ENCODE results near the gene EYA4.

EYA4 gene

DNA sequence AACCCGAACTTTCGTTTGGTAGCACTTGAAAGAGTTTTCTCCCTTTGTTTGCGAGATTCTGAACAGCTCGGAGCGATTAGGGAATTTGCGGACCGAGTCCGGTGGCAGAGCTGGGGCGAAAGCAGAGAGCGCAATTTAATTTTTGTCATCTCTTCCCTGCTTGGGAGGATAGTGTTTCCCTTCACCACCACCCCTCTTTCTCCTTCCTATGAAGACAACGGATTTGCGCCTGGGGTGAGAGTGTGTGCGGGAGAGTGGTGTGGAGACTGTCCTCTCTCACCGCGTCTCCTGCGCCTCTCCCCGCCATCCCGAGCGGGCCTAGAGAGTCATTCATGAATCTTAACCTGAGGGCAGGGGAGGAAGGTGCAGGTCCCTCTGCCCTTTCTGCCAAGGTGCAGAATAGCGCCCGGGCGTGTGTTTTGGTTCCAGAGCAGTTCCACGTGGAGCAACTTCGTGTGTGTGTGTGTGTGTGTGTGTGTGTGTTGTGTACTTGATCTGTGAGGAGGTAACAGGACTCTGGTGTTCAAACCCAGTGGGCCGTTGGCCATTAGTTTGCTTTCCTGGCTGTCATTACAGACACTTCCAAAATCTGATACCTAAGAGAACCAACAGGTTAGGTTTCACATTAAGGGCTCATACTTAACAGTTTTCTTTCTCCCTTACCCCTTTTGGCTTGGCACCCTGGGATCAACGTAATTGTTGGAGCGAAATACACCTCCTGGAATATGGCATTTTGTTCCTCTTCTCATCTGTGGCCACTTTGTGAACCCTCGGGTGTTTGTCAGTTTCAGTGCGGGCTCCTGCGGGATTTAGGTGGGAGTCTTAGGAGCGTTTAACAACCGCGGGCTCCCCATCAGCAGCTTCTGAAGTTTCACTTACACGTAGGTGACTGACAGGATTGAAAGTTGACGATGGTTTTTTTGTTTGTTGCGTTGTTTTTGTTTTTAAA is 1.8 kb downstream of the EYA4 start:
- no peak for DNase-seq

DNA sequence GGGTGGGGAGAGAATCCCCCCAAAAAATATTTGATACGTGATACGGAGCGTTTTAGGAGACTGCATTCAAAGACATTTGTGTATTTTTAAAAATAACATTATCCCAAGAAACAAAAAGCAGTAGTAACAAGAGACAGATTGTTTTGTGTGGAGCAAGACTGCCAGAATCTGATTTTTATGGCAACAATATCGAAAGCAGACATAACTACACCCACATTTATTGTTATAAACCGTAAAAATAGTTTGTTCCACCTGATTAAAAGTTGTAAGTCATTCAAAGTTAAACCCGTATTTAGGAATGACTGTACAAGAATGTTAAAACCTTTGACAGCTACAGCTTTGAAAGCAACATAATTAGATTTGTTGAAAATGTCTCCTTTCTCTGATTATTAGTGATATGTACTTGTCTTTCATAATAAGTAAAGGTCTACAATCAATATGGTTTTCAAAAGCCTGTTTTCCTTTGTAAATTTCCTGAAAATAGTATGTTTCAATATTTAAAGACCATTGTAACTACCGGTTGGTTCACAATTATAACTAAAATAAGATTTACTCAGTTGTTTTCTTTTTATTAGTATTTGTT is 2.7 kb downstream of the EYA4 start:
- no peak for DNase-seq

DNA sequence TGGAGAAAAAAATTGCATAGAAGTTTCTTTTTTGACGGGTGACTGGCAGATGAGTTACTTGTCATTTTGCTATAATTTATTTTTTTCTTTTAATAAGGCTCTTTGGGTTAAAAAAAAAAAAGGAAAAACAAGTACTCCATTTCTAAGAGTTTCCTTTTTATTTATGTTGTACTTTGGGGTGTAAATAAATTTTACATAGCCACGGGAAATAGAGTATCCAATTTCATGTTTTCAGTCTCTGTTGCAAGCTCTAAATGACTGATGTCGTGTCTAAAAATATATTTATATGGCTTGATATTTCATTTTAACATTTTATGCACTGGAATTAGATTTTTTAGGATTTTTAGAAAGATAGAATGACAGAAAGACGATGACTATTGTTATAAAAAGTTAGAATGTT is 3.4 kb downstream of the EYA4 start:
- DNase-seq, result no peak

DNA sequence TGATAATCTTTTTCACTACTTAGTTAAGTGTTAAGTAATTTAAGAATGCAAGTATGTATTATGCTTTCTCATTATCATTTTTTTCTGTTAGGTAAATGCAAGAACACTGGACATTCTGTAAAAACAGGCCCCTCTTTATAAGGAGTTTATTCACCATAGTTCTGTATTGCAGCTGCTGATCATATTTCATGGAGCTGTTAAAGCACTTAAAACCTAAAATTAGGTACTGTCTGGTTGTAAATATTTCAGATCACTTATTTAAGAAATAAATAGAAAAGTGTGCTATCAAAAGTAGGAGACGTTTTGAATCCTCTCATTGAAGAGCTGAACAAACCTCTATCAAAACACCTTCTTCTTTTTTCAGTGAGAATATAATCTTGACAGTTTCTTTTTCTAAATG is 3.9 kb downstream of the EYA4 start:
- DNase-seq, result no peak

DNA sequence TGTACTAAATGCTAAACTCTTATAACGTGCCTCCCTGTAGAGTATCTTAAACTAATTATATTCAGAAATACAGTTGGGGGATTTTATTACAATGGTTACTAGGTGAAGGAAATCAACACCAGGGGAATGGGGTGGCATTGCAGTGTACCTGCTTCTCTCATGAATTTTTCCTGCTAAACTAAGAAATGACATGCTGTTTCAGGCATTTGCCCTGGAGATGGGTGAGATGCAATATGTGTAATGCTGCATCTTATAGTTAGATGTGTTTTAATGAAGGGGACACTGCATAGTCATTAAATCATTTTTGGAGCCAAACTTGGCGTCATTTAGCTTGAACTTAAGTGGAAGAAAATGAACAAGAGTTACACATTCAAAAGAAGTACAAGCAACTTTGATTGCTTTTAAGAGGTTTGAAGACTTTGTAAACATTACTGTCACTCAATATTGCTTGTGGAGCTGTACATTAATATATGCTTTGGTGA is 4.3 kb downstream of the EYA4 start:
- DNase-seq, result no peak

DNA sequence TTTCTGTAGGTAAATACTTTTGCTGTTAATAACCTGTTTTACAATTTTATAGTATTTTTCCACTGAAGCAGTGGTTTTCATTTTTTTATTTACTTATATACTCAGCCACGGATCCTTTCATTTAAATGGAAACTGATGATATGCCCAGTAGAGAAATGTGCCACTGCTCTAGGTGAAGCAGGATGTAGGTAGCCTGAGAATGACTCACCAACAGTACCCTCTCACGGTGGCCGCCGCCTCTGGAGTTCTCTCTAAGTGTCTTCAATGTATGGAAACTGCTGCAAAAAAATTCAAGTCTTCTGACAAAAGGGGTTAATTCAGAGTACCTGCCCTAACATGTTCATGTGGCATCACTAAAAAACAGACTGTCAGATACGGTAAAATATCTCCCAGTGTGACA is 6.4 kb downstream of the EYA4 start:
- DNase-seq, result no peak

DNA sequence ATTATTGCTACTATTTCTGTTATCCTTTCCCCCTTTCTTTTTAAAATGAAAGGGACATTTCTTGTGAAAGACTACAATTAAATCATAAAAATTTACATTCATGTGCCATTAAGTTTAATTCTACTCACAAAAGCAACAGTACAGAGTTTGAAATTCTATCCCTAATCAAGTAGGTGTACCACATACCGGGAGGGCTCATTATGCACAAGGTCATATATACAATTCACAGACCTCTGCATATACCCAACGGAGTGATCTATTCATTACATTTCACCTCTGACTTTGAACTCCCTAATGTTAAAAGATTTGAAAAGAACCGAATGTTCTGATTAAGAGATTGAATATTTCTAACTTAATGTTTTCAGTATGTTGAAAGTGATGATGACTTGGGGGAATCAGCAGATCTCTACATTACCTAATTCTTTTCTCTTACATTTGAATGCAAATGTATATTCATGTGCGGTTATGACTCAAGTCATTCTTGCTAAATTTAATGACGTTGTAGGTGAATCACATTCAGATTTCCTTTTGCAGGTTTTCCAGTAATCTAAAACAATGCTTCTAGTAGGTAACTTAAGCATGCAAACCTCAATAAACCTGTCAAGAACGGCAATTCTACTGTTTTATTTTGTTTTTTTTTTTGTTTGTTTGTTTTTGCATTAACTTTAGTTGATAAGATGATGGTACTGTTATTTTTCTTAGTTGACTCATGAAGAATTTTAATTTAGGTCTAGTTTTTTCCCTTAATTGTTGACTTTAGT is 7.3 kb downstream of the EYA4 start:
- no peak for DNase-seq

DNA sequence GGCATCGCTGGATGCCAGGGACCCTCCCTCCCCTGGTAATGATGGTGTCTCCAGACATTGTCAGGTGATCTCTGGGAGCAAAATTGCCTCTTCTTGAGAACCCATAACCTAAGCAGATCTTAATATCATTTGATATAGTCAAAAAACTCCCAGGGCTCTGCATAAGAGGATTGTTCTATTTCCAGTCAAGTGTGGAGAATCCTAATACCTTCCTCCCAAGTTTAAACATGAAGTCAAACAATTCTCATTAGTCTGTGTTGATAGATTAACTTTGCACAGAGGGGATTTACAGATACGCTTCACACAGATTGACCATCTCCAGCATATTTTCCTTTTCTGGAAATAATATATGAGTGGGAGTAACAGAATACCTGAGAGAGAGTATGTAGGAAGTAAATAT is 10.5 kb downstream of the EYA4 start:
- no peak for DNase-seq

DNA sequence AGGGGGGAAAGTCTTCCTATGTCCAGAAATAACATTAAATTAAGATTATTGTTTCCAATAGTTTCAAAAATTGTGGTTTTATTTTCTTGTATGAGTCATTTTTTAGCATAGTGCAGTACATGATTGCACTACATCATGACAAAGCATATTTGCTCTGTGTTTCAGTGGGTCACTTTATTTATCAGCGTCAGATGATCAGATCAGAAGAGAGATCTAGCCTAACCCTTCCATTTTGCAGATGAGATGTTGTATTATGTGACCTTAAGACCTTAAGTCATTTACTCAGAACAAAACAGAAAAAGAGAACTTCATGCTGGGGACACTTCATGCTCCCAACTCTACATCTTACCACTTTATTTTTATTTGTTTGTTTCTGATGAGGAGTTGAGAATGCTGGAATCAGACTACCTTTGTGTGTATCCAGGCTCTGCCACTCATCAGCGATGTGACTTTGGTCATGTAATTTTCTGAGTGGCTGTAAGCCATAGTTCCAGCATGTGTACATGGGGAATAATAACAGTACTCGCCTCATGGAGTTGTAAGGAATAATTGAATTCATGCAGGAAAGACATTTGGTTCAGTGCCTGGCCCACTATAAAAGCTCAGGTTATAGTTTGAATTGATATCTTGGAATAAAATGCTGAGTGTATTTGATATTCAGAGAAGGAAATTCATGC is 13.5 kb downstream of the EYA4 start:
- no peak for DNase-seq

DNA sequence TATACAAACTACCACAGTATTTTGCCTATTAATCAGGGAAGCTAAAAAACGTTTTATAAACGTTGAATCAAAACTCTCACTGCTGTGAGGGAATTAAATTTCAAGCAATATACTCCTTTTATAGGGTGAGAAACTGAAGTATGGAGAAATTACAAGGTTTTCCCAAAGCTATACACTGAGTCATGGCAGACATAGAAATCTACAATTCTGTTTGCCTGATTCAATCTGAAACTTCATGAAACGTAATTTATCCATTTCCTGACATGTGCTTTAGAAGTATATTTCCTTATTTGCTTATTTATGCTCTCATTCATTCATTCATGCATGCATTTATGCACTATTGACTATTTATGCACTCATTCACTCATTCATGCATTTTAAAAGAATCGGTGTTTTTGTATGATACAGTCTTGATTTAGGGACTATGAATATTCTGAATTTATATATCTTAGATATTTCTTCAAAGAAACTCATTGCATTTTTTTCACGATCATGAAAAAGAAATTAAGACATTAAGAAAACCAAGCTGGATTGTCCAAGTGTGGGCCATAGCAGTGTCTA is 16.5 kb downstream of the EYA4 start:
- no peak for DNase-seq

DNA sequence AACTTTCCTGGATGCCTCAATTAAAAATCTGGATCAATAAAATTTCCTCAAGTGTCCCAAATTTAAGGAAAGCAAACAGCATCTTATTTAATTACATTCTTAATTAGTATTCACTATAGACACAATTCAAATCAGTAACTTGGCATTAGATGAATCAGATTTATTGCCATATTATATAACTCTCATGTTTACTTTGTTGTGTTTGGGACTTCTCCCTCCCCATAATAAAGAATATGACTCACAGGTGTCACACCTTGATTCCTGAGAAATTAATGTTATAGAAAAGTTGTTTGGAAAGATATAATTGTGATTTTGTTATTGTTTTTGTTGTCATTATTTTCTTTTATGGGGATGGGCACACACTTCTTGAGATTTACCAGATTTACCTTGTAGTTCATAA is 18.4 kb downstream of the EYA4 start:
- no peak for DNase-seq

DNA sequence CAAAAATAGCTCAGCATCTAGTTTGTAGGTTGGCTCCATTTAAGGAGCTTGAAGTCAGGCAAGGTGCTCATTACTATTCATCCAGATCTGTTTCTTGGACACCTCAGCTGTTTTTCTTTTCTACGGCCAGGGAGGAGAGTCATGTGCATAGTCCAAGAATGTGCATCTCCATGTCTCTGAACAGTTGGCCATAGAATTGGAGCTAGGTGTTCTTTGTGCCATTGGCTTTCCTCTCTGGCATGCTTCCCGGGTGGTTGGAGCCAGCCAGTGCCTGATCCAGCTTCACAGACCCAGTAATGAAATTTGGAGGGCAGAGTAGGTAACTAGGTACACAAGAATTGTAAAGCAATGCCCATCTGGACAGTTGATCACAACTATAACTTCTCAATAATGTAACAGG is 21.6 kb downstream of the EYA4 start:
- DNase-seq, result no peak

DNA sequence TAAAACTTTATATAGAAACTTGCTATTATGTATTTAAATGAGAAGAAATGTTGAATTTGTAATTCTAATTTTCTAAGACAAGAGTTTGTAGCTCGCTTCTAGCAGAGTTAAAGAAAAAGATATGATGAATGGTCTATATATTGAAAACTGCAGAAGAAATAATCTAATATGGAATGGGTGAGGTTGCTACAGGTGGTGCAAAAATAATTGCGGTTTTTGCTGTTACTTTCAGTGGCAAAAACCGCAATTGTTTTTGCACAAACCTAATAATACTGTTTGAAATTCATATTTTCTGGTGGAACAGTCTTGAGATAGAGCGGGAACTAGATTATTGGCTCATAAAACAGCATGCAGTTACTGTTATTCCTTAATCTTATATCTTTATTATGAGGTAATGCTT is 23.9 kb downstream of the EYA4 start:
- no peak for DNase-seq

DNA sequence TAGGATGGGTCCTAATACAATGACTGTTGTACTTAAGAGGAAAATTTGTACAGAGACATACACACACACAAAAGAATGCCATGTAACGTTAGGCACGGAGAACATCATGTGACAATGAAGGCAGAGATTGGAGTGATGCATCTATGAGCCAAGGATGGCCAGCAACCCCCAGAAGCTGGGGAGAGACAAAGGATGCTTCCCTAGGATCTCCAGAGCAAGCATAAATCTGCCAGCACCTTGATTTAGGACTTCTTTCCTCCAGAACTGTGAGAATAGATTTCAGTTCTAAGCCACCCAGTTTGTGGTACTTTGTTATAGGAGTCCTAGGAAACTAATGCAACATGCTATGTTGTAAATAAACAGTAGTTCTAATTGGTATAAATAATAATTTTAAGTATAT is 25.0 kb downstream of the EYA4 start:
- no peak for DNase-seq

DNA sequence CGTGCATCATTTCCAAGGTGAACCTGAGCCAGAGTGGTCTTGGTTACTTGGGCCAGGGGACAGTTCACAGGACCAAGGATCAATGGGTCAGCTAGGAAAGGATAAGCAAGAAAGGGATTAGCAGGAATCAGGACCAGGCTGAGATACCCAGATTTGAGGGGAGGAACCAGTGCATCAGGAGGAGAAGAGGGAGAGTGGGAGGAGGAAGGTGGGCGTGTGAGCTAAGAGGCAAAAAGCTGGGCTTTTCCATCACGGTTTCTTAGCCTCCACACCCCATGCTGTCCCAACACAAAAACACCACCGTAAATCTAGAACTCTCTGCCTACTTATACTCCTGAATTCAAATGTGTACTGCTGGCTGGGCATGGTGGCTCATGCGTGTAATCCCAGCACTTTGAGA is 27.5 kb downstream of the EYA4 start:
- DNase-seq, result no peak

DNA sequence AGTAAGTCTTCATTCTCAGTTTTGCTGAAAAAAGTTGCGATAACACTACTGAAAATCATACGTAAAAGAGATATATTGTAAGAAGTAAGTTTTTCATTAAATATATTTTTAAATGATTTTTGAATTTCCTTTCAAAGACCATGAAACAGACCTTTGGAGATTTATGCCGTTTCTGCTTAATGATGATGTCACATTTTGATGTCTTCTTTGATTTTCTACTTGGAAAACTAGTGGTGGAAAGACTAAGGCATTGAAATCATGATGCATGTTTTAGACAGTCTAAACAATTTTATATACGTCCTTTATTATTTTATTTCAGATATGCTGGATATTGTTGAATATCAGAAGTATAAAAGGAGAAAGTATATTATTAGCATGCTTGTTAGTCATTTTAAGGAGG is 33.7 kb downstream of the EYA4 start:
- DNase-seq, result no peak

DNA sequence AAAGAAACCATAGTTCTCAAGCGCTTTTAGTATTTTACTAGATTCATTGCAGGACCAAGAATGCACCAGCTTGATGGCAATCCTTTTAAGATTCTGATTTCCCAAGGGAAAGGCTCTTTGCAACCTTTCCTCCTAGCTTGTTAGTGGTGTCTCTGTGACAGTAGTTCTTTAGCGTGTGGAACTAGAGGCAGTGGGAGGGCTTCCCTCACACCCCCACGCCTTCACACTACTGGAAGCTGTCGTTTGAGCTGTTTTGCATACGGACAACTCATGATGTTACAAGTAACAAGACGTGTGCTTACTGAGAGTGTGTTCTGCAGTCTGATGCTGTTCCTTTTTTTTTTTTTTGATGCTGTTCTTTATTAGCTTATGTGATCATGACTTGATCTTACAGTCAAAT is 34.1 kb downstream of the EYA4 start:
- no peak for DNase-seq

DNA sequence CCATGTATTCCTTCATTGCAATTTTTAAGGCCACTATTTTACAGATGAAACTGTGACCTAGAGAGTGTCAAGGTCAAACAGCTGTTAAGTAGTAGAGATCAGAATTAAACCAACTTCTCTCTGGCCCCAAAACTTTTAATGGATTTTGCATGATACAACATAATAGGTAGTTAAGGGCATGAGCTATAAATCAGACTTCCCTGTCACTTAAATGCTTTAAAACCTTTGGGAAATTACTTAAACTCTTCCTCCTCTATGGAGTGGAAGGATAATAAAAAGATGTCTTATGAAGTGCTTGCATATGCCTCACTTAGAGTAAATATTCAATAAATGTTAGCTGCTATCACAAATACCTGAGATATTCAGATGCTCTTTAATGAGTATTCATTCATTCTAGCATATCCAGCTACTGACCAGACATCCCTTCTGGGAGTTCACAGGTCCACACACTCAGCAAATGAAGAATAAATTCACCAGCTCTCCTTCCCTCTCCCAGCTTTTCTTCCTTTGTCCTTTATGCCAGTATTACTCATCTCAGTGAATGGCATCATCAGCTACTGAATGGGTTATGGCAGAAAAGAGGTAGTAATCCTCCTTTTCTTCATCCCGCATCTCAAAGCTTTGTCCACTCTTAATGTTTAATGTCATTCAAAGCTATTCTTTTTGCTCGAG is 36.2 kb downstream of the EYA4 start:
- DNase-seq, result no peak

DNA sequence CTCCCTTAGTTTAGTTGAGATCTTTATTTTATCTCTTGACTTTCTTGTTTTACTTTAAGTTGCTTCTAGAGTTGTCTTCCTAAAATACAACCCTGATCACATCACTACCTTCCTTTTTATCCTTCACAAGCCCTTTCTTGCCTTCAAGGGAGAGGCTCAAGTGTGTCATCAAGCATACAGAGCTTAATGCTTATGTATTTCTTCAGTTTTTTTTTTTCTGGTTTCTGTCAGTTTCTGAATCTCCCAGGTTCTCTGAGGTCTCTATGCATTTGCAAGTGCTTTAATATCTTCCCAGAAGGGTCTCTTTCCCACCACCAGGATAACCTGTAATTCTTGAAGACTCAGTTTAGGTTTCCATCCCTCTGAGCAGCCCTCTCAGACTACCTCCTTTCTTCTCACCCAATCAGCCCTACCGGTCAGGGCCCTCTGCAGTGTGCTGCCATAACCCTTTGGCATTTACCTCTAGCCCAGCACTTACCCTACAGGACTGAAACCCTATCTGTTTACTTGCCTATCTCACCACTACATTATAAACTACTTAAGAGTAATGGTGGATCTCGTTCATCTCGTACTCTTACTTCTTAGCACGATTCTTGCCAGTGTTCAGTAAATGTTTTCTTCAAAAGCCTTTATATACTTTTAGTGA is 36.9 kb downstream of the EYA4 start:
- no peak for DNase-seq

DNA sequence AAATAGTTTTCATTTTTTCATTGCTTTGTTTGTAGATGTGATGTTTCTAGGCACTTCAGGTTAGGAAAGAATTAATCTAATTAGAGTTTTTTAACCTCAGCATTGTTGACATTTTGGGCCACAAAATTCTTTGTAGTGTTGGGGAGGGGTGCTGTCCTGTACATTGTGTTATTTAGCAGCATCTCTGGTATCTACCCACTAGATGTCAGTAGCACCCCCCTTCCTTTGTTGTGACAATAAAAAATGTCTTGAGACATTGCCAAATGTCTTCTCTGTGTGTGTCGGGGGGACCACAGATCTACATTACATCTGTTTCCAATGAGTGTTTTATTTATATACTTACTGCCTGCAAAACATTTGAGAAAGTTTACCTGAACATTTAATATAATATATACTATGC is 45.6 kb downstream of the EYA4 start:
- no peak for DNase-seq

DNA sequence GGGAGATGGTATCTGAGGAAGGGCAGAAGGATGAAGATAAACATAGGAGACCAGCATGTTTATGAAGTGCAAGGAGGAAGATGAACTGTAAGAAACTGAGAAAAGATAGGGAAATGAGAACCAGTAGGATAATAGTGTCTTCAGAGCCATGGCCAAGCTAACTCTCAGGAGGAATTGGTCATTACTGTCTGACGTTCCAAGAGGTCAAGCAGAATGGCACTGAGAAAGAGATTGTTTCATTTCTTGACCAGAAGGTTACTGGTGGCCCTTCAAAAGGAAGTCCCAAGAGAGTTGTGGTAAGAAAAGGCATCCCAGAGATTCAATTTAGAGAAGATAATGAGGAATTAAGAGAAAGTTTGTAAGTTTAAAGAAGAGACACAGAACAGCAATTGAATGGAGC is 47.5 kb downstream of the EYA4 start:
- no peak for DNase-seq
